ENCODE measurements around the gene SH3RF3. TPM values are rescaled to one million over a fixed set of nuclear protein-coding genes. Genes with fewer than 3 reads are reported as not detected.

Gene SH3RF3
- polyA plus RNA-seq, 1 donor (not counting 4 experiments of a cell fraction or from before 2014, with no cell fraction given): 0.08 TPM

DNA sequence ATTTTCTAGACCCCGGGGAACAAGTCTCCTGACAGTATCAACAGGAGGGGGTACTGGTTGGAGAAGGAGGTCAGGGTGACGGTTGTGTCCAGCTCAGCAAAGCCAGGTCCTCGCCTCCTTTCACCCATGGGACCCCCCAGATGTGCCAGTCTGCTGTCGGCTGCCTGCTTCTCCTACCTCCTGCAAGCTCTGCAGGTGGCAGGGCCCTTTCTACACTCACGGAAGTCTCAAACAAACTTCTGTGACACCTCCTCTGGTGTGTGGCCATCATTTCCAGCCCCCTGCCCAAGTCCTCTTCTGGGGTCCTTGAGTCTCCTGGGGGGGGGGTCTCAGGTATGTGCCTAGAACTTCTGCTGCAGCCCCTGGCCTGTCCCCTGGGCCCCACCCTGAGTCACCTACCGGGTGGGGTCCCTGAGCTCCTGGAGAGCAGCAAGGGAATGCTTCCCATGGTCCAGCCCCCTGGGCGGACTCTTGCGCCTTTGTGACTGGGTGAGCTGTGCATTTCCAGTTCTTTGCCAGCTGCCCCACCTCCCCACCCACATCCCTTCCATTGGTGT is 12.8 kb downstream of the SH3RF3 start:
- no peaks in the 10 kb centered on the region for H4K20me1 ChIP-seq (ENCODE audit: control insufficient read depth, extremely low read depth, insufficient read depth, low read length)
- H3K9ac ChIP-seq (ENCODE audit: control insufficient read depth, extremely low read depth, insufficient read depth, low read length): no peak overlapping the region
- dilution Hi-C loops (cut with MboI; ENCODE audit: extremely low pct_ligation_motif_present, low sequenced_read_pairs): no loop called here
- no peak overlapping the region for H2AFZ ChIP-seq (ENCODE audit: control insufficient read depth, low read length)
- H3K27ac ChIP-seq (ENCODE audit: control insufficient read depth, insufficient read depth, low read length): no peak overlapping the region
- no peaks in the 10 kb centered on the region for H3K36me3 ChIP-seq (ENCODE audit: control insufficient read depth in 2 of 2, extremely low read depth in 1 of 2, insufficient read depth in 2 of 2, low read length in 2 of 2)
- H3K9me3 ChIP-seq (ENCODE audit: control insufficient read depth, low read depth, low read length): no peaks in the 10 kb centered on the region
- no peak for FAIRE-seq
- no peak overlapping the region for H3K4me3 ChIP-seq (ENCODE audit: control insufficient read depth in 2 of 3, extremely low read depth in 1 of 3, insufficient read depth in 2 of 3, low read depth in 1 of 3, low read length in 3 of 3)
- H3K4me1 ChIP-seq (ENCODE audit: control insufficient read depth, extremely low read depth, insufficient read depth, low read length): no peaks in the 10 kb centered on the region
- no peaks in the 10 kb centered on the region for H3K79me2 ChIP-seq (ENCODE audit: control insufficient read depth, insufficient read depth, low read length)
- TF ChIP-seq EZH2 (IDR thresholded peaks at IDR 0.05; ENCODE audit: low read length): no peak
- TF ChIP-seq, protein P1, sequence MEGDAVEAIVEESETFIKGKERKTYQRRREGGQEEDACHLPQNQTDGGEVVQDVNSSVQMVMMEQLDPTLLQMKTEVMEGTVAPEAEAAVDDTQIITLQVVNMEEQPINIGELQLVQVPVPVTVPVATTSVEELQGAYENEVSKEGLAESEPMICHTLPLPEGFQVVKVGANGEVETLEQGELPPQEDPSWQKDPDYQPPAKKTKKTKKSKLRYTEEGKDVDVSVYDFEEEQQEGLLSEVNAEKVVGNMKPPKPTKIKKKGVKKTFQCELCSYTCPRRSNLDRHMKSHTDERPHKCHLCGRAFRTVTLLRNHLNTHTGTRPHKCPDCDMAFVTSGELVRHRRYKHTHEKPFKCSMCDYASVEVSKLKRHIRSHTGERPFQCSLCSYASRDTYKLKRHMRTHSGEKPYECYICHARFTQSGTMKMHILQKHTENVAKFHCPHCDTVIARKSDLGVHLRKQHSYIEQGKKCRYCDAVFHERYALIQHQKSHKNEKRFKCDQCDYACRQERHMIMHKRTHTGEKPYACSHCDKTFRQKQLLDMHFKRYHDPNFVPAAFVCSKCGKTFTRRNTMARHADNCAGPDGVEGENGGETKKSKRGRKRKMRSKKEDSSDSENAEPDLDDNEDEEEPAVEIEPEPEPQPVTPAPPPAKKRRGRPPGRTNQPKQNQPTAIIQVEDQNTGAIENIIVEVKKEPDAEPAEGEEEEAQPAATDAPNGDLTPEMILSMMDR (optimal IDR thresholded peaks at IDR 0.05 in 1 of 3, IDR thresholded peaks at IDR 0.05 in 1 of 3, conservative IDR thresholded peaks at IDR 0.05 in 1 of 3; ENCODE audit: extremely low read depth in 1 of 3, insufficient read depth in 2 of 3, low read length in 3 of 3): no peak
- DNase-seq (ENCODE audit: low read depth, low spot score): no peak
- H3K4me2 ChIP-seq (ENCODE audit: control insufficient read depth, extremely low read depth, insufficient read depth, low read depth, low read length): no peak overlapping the region
- H3K27me3 ChIP-seq (ENCODE audit: control insufficient read depth, extremely low read depth, insufficient read depth, low read length): peaks cover 22% of the 10 kb centered on the region
- no peaks in the 10 kb centered on the region for H3K9me1 ChIP-seq (ENCODE audit: control insufficient read depth, extremely low read depth, insufficient read depth, low read length)

DNA sequence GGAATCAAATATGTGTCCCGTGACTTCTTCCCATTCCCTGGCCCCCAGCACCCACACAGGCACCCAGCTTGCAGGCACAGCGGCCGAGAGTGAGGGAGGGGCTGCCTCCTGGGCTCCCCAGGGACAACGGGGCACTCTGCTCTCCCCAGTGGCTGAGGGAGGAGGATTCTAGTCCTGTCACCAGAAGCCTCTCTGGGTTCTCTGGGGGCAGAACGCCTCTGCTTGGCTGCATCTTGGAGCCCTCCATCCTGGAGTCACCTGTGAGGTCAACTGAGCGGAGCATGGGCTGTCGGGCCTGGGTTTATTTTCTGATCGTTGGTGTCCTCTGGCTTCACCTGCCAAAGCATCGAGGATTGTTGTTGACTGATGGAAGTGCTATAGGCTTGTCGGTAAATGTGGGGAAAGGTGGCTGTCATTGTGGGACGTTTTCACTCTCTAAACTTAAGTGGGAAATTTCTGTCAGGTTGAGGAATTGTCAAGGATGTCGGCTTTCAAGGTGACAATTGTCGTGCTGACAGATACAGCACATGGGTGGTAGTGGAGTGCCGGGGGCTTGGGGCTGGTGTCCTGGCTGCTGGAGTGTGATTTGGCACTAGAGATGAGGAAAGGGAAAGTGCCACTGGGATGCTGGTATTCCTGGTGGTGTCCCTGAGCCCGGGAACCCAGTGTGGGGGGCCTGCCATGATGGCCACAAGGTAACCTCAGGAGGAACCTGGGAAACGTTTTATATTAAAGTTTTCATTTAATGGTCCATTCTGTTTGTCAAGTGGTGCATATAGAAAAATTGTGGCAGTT is 13.6 kb downstream of the SH3RF3 start:
- no peak for FAIRE-seq
- no peak overlapping the region for H3K4me2 ChIP-seq (ENCODE audit: control insufficient read depth, extremely low read depth, insufficient read depth, low read depth, low read length)
- no peak overlapping the region for H3K4me3 ChIP-seq (ENCODE audit: control insufficient read depth in 2 of 3, extremely low read depth in 1 of 3, insufficient read depth in 2 of 3, low read depth in 1 of 3, low read length in 3 of 3)
- no peak for TF ChIP-seq EZH2 (IDR thresholded peaks at IDR 0.05; ENCODE audit: low read length)
- TF ChIP-seq, protein P1 (optimal IDR thresholded peaks at IDR 0.05 in 1 of 3, IDR thresholded peaks at IDR 0.05 in 1 of 3, conservative IDR thresholded peaks at IDR 0.05 in 1 of 3; ENCODE audit: extremely low read depth in 1 of 3, insufficient read depth in 2 of 3, low read length in 3 of 3): no peak
- no peaks in the 10 kb centered on the region for H3K9me1 ChIP-seq (ENCODE audit: control insufficient read depth, extremely low read depth, insufficient read depth, low read length)
- no peaks in the 10 kb centered on the region for H3K4me1 ChIP-seq (ENCODE audit: control insufficient read depth, extremely low read depth, insufficient read depth, low read length)
- H3K27me3 ChIP-seq (ENCODE audit: control insufficient read depth, extremely low read depth, insufficient read depth, low read length): peaks cover 21% of the 10 kb centered on the region
- H3K9ac ChIP-seq (ENCODE audit: control insufficient read depth, extremely low read depth, insufficient read depth, low read length): no peak overlapping the region
- DNase-seq (ENCODE audit: low read depth, low spot score): no peak
- H3K27ac ChIP-seq (ENCODE audit: control insufficient read depth, insufficient read depth, low read length): no peak overlapping the region
- dilution Hi-C loops (cut with MboI; ENCODE audit: extremely low pct_ligation_motif_present, low sequenced_read_pairs): no loop called here
- H4K20me1 ChIP-seq (ENCODE audit: control insufficient read depth, extremely low read depth, insufficient read depth, low read length): no peaks in the 10 kb centered on the region
- no peaks in the 10 kb centered on the region for H3K36me3 ChIP-seq (ENCODE audit: control insufficient read depth in 2 of 2, extremely low read depth in 1 of 2, insufficient read depth in 2 of 2, low read length in 2 of 2)
- H2AFZ ChIP-seq (ENCODE audit: control insufficient read depth, low read length): no peak overlapping the region
- no peaks in the 10 kb centered on the region for H3K9me3 ChIP-seq (ENCODE audit: control insufficient read depth, low read depth, low read length)
- H3K79me2 ChIP-seq (ENCODE audit: control insufficient read depth, insufficient read depth, low read length): no peaks in the 10 kb centered on the region

Measured in keratinocyte (primary cell).